HepG2 (cell line): ENCODE data around the gene ITGB2. TPM values are rescaled to one million over a fixed set of nuclear protein-coding genes. Genes with fewer than 3 reads are reported as not detected.

Source experiments
- BRD4 ChIP-seq: sonication (generic); formaldehyde crosslinking; IDR thresholded peaks from 2 replicates; pipeline ENCODE4 v1.4.0; 2020; ENCODE audit warnings: missing genetic modification reagents
- CREB3 ChIP-seq: sonication (generic); formaldehyde crosslinking; IDR thresholded peaks from 2 replicates; pipeline ENCODE4 v1.5.0; 2020; ENCODE audit warnings: missing genetic modification reagents
- CTCF ChIP-seq: sonication (generic); formaldehyde crosslinking; IDR thresholded peaks from 2 replicates; pipeline ENCODE4 v1.5.0; 2020; ENCODE audit warnings: mild to moderate bottlenecking, missing genetic modification reagents, moderate library complexity
- DBP ChIP-seq: sonication (generic); formaldehyde crosslinking; IDR thresholded peaks from 2 replicates; pipeline ENCODE4 v1.4.0; 2020; ENCODE audit warnings: missing genetic modification reagents; ENCODE audit errors: not compliant biosample characterization
- FOXJ3 ChIP-seq: sonication (generic); formaldehyde crosslinking; IDR thresholded peaks from 2 replicates; pipeline ENCODE4 v1.4.0; 2020; ENCODE audit warnings: missing genetic modification reagents, mild to moderate bottlenecking, borderline replicate concordance
- MAFF ChIP-seq: IDR thresholded peaks from 2 replicates; pipeline ENCODE4 v1.6.1; 2011; ENCODE audit warnings: low read depth, low read length, improper control_type of control experiment
- NONO ChIP-seq, 2 experiments: fragments of 450-650 bp in 1 of 2; sonication (generic) in 1 of 2; formaldehyde crosslinking in 1 of 2; IDR thresholded peaks in 1 of 2; conservative IDR thresholded peaks in 1 of 2; 2 replicates each; pipeline versions ENCODE4 v1.6.1 to v1.8.0; 2017 to 2022; ENCODE audit warnings: mild to moderate bottlenecking in 1 of 2, missing genetic modification reagents in 1 of 2, moderate library complexity in 1 of 2
- SATB2 ChIP-seq: sonication (generic); formaldehyde crosslinking; IDR thresholded peaks from 2 replicates; pipeline ENCODE4 v1.5.0; 2020; ENCODE audit warnings: missing genetic modification reagents
- TFAP4 ChIP-seq: sonication (generic); IDR thresholded peaks from 2 replicates; pipeline ENCODE4 v1.6.1; 2016; ENCODE audit warnings: low read depth, borderline replicate concordance
- U2AF2 ChIP-seq: fragments of 200-400 bp; formaldehyde crosslinking; IDR thresholded peaks from 2 replicates; pipeline ENCODE4 v1.6.1; 2017; ENCODE audit warnings: low read depth, mild to moderate bottlenecking, low read length
- ZNF225 ChIP-seq: sonication (generic); formaldehyde crosslinking; IDR thresholded peaks from 2 replicates; pipeline ENCODE4 v1.4.0; 2020; ENCODE audit warnings: mild to moderate bottlenecking, missing genetic modification reagents
- ZNF274 ChIP-seq: sonication (generic); formaldehyde crosslinking; IDR thresholded peaks from 2 replicates; pipeline ENCODE4 v1.5.1; 2020; ENCODE audit warnings: mild to moderate bottlenecking, missing genetic modification reagents
- ZNF282 ChIP-seq: fragments of 450-650 bp; IDR thresholded peaks from 2 replicates; pipeline ENCODE4 v1.6.1; 2018; ENCODE audit not compliant: partially characterized antibody
- ZNF576 ChIP-seq: sonication (generic); formaldehyde crosslinking; IDR thresholded peaks from 2 replicates; pipeline ENCODE4 v1.4.0; 2020; ENCODE audit warnings: mild to moderate bottlenecking, missing genetic modification reagents
- ZNF619 ChIP-seq: sonication (generic); formaldehyde crosslinking; IDR thresholded peaks from 2 replicates; pipeline ENCODE4 v1.4.0; 2020; ENCODE audit warnings: mild to moderate bottlenecking, missing genetic modification reagents
- ZNF766 ChIP-seq: sonication (generic); formaldehyde crosslinking; IDR thresholded peaks from 2 replicates; pipeline ENCODE4 v1.5.0; 2020; ENCODE audit warnings: missing genetic modification reagents, borderline replicate concordance
- polyA plus RNA-seq, 8 experiments: library from polyadenylated mRNA; depleted of rRNA in 3 of 8; stranded (reverse) in 7 of 8; unstranded in 1 of 8; fragments of >200 nt; fragmentation: Illumina TruSeq in 4 of 8; extraction: Trizol in 4 of 8; gene quantifications; 2 replicates each; pipeline versions ENCODE4 v1.2.1 to v1.2.3, GENCODE V29; 2011 to 2016; ENCODE audit warnings: low read depth in 4 of 8, missing spikeins in 1 of 8, mixed read lengths in 1 of 8; ENCODE audit not compliant: insufficient read depth in 1 of 8
- total RNA-seq, 5 experiments: library from RNA; depleted of rRNA; stranded (reverse); fragments of >200 nt; fragmentation: Illumina TruSeq; extraction: Trizol; gene quantifications; 2 replicates each; pipeline ENCODE4 v1.2.3, GENCODE V29; 2016; ENCODE audit warnings: low read depth in 1 of 5
- TF ChIP-seq, protein P1 (sequence below): sonication (generic); formaldehyde crosslinking; IDR thresholded peaks from 2 replicates; pipeline ENCODE4 v1.4.0; 2020; ENCODE audit warnings: missing genetic modification reagents, borderline replicate concordance
- TF ChIP-seq, protein P2 (sequence below): IDR thresholded peaks from 2 replicates; pipeline ENCODE4 v1.6.1; 2016; ENCODE audit warnings: control low read depth

Gene ITGB2
- total and polyA plus RNA-seq, 2 of the 13 experiments (the other 11 are each of a cell fraction or from before 2014, with no cell fraction given): 4.2 to 18.0 TPM

- TF ChIP-seq, protein P1, sequence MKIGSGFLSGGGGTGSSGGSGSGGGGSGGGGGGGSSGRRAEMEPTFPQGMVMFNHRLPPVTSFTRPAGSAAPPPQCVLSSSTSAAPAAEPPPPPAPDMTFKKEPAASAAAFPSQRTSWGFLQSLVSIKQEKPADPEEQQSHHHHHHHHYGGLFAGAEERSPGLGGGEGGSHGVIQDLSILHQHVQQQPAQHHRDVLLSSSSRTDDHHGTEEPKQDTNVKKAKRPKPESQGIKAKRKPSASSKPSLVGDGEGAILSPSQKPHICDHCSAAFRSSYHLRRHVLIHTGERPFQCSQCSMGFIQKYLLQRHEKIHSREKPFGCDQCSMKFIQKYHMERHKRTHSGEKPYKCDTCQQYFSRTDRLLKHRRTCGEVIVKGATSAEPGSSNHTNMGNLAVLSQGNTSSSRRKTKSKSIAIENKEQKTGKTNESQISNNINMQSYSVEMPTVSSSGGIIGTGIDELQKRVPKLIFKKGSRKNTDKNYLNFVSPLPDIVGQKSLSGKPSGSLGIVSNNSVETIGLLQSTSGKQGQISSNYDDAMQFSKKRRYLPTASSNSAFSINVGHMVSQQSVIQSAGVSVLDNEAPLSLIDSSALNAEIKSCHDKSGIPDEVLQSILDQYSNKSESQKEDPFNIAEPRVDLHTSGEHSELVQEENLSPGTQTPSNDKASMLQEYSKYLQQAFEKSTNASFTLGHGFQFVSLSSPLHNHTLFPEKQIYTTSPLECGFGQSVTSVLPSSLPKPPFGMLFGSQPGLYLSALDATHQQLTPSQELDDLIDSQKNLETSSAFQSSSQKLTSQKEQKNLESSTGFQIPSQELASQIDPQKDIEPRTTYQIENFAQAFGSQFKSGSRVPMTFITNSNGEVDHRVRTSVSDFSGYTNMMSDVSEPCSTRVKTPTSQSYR (CRISPR knock-in tag): peak; percentile 51; the same call in 1 of the 2 replicates
- TF ChIP-seq ZNF225 (CRISPR knock-in tag): no peak
- TF ChIP-seq, protein P2, sequence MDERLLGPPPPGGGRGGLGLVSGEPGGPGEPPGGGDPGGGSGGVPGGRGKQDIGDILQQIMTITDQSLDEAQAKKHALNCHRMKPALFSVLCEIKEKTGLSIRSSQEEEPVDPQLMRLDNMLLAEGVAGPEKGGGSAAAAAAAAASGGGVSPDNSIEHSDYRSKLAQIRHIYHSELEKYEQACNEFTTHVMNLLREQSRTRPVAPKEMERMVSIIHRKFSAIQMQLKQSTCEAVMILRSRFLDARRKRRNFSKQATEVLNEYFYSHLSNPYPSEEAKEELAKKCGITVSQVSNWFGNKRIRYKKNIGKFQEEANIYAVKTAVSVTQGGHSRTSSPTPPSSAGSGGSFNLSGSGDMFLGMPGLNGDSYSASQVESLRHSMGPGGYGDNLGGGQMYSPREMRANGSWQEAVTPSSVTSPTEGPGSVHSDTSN (CRISPR knock-in tag): no peak
- TF ChIP-seq SATB2 (CRISPR knock-in tag): no peak
- TF ChIP-seq U2AF2: no peak
- TF ChIP-seq ZNF766 (CRISPR knock-in tag): 0 out of 2 replicates have a peak, but pooled peaks have one; percentile 28
- TF ChIP-seq ZNF282: no peak
- no peak for TF ChIP-seq CTCF (CRISPR knock-in tag)
- TF ChIP-seq TFAP4: peak; percentile 58; the same call in 1 of the 2 replicates
- TF ChIP-seq ZNF576 (CRISPR knock-in tag): peak; percentile 88; the same call in 1 of the 2 replicates
- no peak for TF ChIP-seq CREB3 (CRISPR knock-in tag)
- TF ChIP-seq ZNF619 (CRISPR knock-in tag): peak; percentile 92; the same call in 1 of the 2 replicates
- TF ChIP-seq BRD4 (CRISPR knock-in tag): peak; percentile 64; the same call in 1 of the 2 replicates
- TF ChIP-seq NONO (IDR thresholded peaks at IDR 0.05): no peak
- TF ChIP-seq NONO (CRISPR knock-in tag; conservative IDR thresholded peaks at IDR 0.05): peak; percentile 99
- no peak for TF ChIP-seq MAFF
- peak; percentile 55; the same call in 1 of the 2 replicates for TF ChIP-seq ZNF274 (CRISPR knock-in tag)
- TF ChIP-seq DBP (CRISPR knock-in tag): no peak
- TF ChIP-seq FOXJ3 (CRISPR knock-in tag): 0 out of 2 replicates have a peak, but pooled peaks have one; percentile 26
Measured at GRCh38 chr21:44939532-44940115, 18.9 kb upstream of the ITGB2 start, which contains the start of gene SLX9 (continued).
